Ishikawa (cell line): ENCODE measurements around the gene ANKFN1.

Experiments used
- CEBPB ChIP-seq: IDR thresholded peaks from 2 replicates; pipeline ENCODE4 v1.6.1; 2012
- EP300 ChIP-seq: IDR thresholded peaks from 2 replicates; pipeline ENCODE4 v1.6.1; 2012; ENCODE audit warnings: borderline replicate concordance
- MAX ChIP-seq: IDR thresholded peaks from 2 replicates; pipeline ENCODE4 v1.6.1; 2012
- NFIC ChIP-seq: IDR thresholded peaks from 2 replicates; pipeline ENCODE4 v1.6.1; 2012
- REST ChIP-seq: IDR thresholded peaks from 2 replicates; pipeline ENCODE4 v1.6.1; 2012; ENCODE audit warnings: low read depth, mild to moderate bottlenecking
- TAF1 ChIP-seq: IDR thresholded peaks from 2 replicates; pipeline ENCODE4 v1.6.1; 2012; ENCODE audit warnings: low read depth, mild to moderate bottlenecking
- USF1 ChIP-seq: IDR thresholded peaks from 2 replicates; pipeline ENCODE4 v1.6.1; 2012
- YY1 ChIP-seq: IDR thresholded peaks from 2 replicates; pipeline ENCODE4 v1.6.1; 2012; ENCODE audit warnings: low read depth

- no peak for TF ChIP-seq NFIC
- no peak for TF ChIP-seq TAF1
- no peak for TF ChIP-seq MAX
- TF ChIP-seq YY1, result no peak
- TF ChIP-seq CEBPB, result no peak
- no peak for TF ChIP-seq USF1
- TF ChIP-seq REST, result no peak
- TF ChIP-seq EP300, result no peak
These were observed 164.3 kb downstream of the ANKFN1 start for GRCh38 chr17:56317351-56318208.
